Cortex of kidney (tissue), 1 donor: ENCODE data around the gene OMP.
"Not testable (repeated sequence)": the region's sequence is repeated elsewhere in the genome, so short reads cannot be mapped to it uniquely, and the experiment has no call there.

Experiments used
- DNase-seq: peaks from one replicate; lab custom pipeline; 2025; lab: John Stamatoyannopoulos, UW

The OMP gene

GRCh38 chr11:77102246-77103210, at the start of gene OMP:
TSS of gene OMP (plus strand) at chr11:77102840. CDS start at chr11:77102840, 0 bp downstream.
- no peak for DNase-seq

- no peak for DNase-seq
Observed at GRCh38 chr11:77053217-77054015, 49.2 kb upstream of the OMP start.

GRCh38 chr11:77054084-77054483, 48.6 kb upstream of the OMP start:
- no peak for DNase-seq

- DNase-seq: no peak
Observed at GRCh38 chr11:77055101-77055561, 47.5 kb upstream of the OMP start.

- no peak for DNase-seq
Observed at GRCh38 chr11:77055913-77056312, 46.7 kb upstream of the OMP start.

GRCh38 chr11:77056814-77057402, 45.7 kb upstream of the OMP start:
- no peak for DNase-seq

- no peak for DNase-seq
Observed at GRCh38 chr11:77057938-77058474, 44.6 kb upstream of the OMP start.

GRCh38 chr11:77058900-77059299, 43.7 kb upstream of the OMP start:
- DNase-seq: no peak

- no peak for DNase-seq
Observed at GRCh38 chr11:77059806-77060205, 42.8 kb upstream of the OMP start.

- no peak for DNase-seq
Observed at GRCh38 chr11:77060234-77060633, 42.4 kb upstream of the OMP start.

GRCh38 chr11:77061258-77061657, 41.4 kb upstream of the OMP start:
- DNase-seq: not testable (repeated sequence)

GRCh38 chr11:77062924-77063323, 39.7 kb upstream of the OMP start:
- DNase-seq: no peak

- no peak for DNase-seq
Observed at GRCh38 chr11:77063407-77063806, 39.2 kb upstream of the OMP start.

- DNase-seq: no peak
Observed at GRCh38 chr11:77063861-77064260, 38.8 kb upstream of the OMP start.

- DNase-seq: no peak
Observed at GRCh38 chr11:77064648-77065217, 37.9 kb upstream of the OMP start.

GRCh38 chr11:77065878-77066228, 36.8 kb upstream of the OMP start:
- DNase-seq: no peak

GRCh38 chr11:77066229-77067042, 36.2 kb upstream of the OMP start, which contains the start of gene CAPN5:
TSS of gene CAPN5 (plus strand) at chr11:77066971. CDS start at chr11:77084887, 17,916 bp downstream.
- DNase-seq: no peak

GRCh38 chr11:77067861-77068443, 34.7 kb upstream of the OMP start:
- DNase-seq: no peak

GRCh38 chr11:77068457-77069335, 33.9 kb upstream of the OMP start:
- no peak for DNase-seq
